Esophagus muscularis mucosa (tissue), 3 donors: ENCODE measurements around the gene PSMC3.

Source experiments
- CTCF ChIP-seq, 3 experiments: fragments of 200-600 bp in 2 of 3; fragments of 450-650 bp in 1 of 3; sonication (generic) in 2 of 3; IDR thresholded peaks; one replicate each; pipeline ENCODE4 v1.5.1; 2017 to 2019; ENCODE audit warnings: antibody characterized with exemption in 3 of 3, mild to moderate bottlenecking in 2 of 3, moderate library complexity in 1 of 3
- EP300 ChIP-seq: sonication (generic); formaldehyde crosslinking; IDR thresholded peaks from one replicate; pipeline ENCODE4 v1.6.1; 2017; ENCODE audit warnings: antibody characterized with exemption

GRCh38 chr11:47437218-47437745, 11.0 kb upstream of the PSMC3 start:
- no peak for TF ChIP-seq CTCF (IDR thresholded peaks at IDR 0.05)
- no peak for TF ChIP-seq EP300
